ENCODE measurements around the gene C20orf144. TPM values are rescaled to one million over a fixed set of nuclear protein-coding genes. Genes with fewer than 3 reads are reported as not detected.

Gene C20orf144
- total RNA-seq, 1 experiment from 2014 or later, result not detected

GRCh38 chr20:33710681-33711445, 48.7 kb downstream of the C20orf144 start:
- no peak overlapping the region for H3K4me3 ChIP-seq (ENCODE audit: low read length)
- H3K36me3 ChIP-seq (ENCODE audit: low read depth, low read length), result no peaks in the 10 kb centered on the region
- H3K9me3 ChIP-seq (ENCODE audit: low read length), result no peaks in the 10 kb centered on the region
- H3K27me3 ChIP-seq (ENCODE audit: low read length), result no peaks in the 10 kb centered on the region
- H2AFZ ChIP-seq (ENCODE audit: low read length), result no peak overlapping the region
- H3F3A ChIP-seq (ENCODE audit: low read length, unreplicated experiment), result no peaks in the 10 kb centered on the region
- no TSS peak for BruUV-seq (replicated peaks)
- H4K20me1 ChIP-seq (ENCODE audit: low read length), result no peaks in the 10 kb centered on the region
- no peak overlapping the region for H3K9ac ChIP-seq (ENCODE audit: low read length)
- CTCF ChIA-PET, result no interaction called here
- TF ChIP-seq EZH2 (IDR thresholded peaks at IDR 0.05; ENCODE audit: low read length, unreplicated experiment), result no peak
- TF ChIP-seq EZH2phosphoT487 (IDR thresholded peaks at IDR 0.05; ENCODE audit: borderline replicate concordance, low read length), result no peak
- TF ChIP-seq CTCF (conservative IDR thresholded peaks at IDR 0.05; ENCODE audit: low read depth, low read length), result no peak
- no peak overlapping the region for H3K27ac ChIP-seq (ENCODE audit: low read length)
- peaks cover 6% of the 10 kb centered on the region; the same call in 1 of the 2 replicates for H3K4me1 ChIP-seq (ENCODE audit: insufficient read depth, low read length)
- H3K79me2 ChIP-seq (ENCODE audit: low read length), result no peaks in the 10 kb centered on the region
- DNase-seq, result no peak
- no peak overlapping the region for H3K4me2 ChIP-seq (ENCODE audit: low read length)
- POLR2A ChIA-PET (ENCODE audit: unreplicated experiment), result no interaction called here
- H3K9me2 ChIP-seq (replicated peaks; ENCODE audit: low read length), result no peaks in the 10 kb centered on the region
- no peak for ATAC-seq
- intact Hi-C loops (cut with micrococcal nuclease), result no loop called here

GRCh38 chr20:33711446-33711738, 49.3 kb downstream of the C20orf144 start:
- no peak overlapping the region for H2AFZ ChIP-seq (ENCODE audit: low read length)
- TF ChIP-seq EZH2 (IDR thresholded peaks at IDR 0.05; ENCODE audit: low read length, unreplicated experiment), result no peak
- no peak for TF ChIP-seq CTCF (conservative IDR thresholded peaks at IDR 0.05; ENCODE audit: low read depth, low read length)
- TF ChIP-seq EZH2phosphoT487 (IDR thresholded peaks at IDR 0.05; ENCODE audit: borderline replicate concordance, low read length), result no peak
- ChIA-PET POLR2A (ENCODE audit: unreplicated experiment) (no interaction called here), CTCF (no interaction called here)
- H3K9me3 ChIP-seq (ENCODE audit: low read length), result no peaks in the 10 kb centered on the region
- ATAC-seq (no peak), DNase-seq (no peak)
- H3F3A ChIP-seq (ENCODE audit: low read length, unreplicated experiment), result no peaks in the 10 kb centered on the region
- no peak overlapping the region for H3K4me2 ChIP-seq (ENCODE audit: low read length)
- H3K79me2 ChIP-seq (ENCODE audit: low read length), result no peaks in the 10 kb centered on the region
- H3K27me3 ChIP-seq (ENCODE audit: low read length), result no peaks in the 10 kb centered on the region
- BruUV-seq (replicated peaks), result no TSS peak
- peaks cover 6% of the 10 kb centered on the region; the same call in 1 of the 2 replicates for H3K4me1 ChIP-seq (ENCODE audit: insufficient read depth, low read length)
- no peaks in the 10 kb centered on the region for H3K36me3 ChIP-seq (ENCODE audit: low read depth, low read length)
- intact Hi-C loops (cut with micrococcal nuclease), result no loop called here
- no peaks in the 10 kb centered on the region for H4K20me1 ChIP-seq (ENCODE audit: low read length)
- no peak overlapping the region for H3K4me3 ChIP-seq (ENCODE audit: low read length)
- H3K9me2 ChIP-seq (replicated peaks; ENCODE audit: low read length), result no peaks in the 10 kb centered on the region
- H3K27ac ChIP-seq (ENCODE audit: low read length), result no peak overlapping the region
- no peak overlapping the region for H3K9ac ChIP-seq (ENCODE audit: low read length)

Other genes starting within 250 kb of the C20orf144 start
- gene SNTA1, start 218.6 kb upstream of the C20orf144 start, total RNA-seq (2014; rRNA removed), result 25.9 and 29.4 TPM in 2 replicates
- gene CBFA2T2, start 172.2 kb upstream of the C20orf144 start, total RNA-seq (2014; rRNA removed), result 9.2 and 9.7 TPM in 2 replicates
- 1.6 and 2.8 TPM in 2 replicates for gene ACTL10, start 4.6 kb downstream of the C20orf144 start, total RNA-seq (2014; rRNA removed)
- gene NECAB3, start 12.1 kb downstream of the C20orf144 start, total RNA-seq (2014; rRNA removed), result 41.2 and 43.5 TPM in 2 replicates
- 63.7 and 72.2 TPM in 2 replicates for gene E2F1, start 24.1 kb downstream of the C20orf144 start, total RNA-seq (2014; rRNA removed)
- not detected in 2 replicates for gene PXMP4, start 58.0 kb downstream of the C20orf144 start, total RNA-seq (2014; rRNA removed)
- 4.4 and 5.1 TPM in 2 replicates for gene ZNF341, start 69.7 kb downstream of the C20orf144 start, total RNA-seq (2014; rRNA removed)
- 68.8 and 91.1 TPM in 2 replicates for gene CHMP4B, start 149.0 kb downstream of the C20orf144 start, total RNA-seq (2014; rRNA removed)

Measured in PC-3 (cell line).